A549 (cell line): ENCODE data around the gene INKA1.

Experiments
- CHD2 ChIP-seq: fragments of 150-350 bp; IDR thresholded peaks from 2 replicates; pipeline ENCODE4 v1.6.1; 2014; ENCODE audit warnings: low read length; ENCODE audit not compliant: partially characterized antibody
- CTCF ChIP-seq: fragments of >200 bp; sonication (Bioruptor Twin); formaldehyde crosslinking; IDR thresholded peaks from 3 replicates; pipeline ENCODE4 v1.5.1; 2016
- EP300 ChIP-seq, 2 experiments: fragments of >200 bp; sonication (Bioruptor Twin); formaldehyde crosslinking; IDR thresholded peaks; 2 replicates in 1 of 2; 3 replicates in 1 of 2; pipeline ENCODE4 v1.6.1; 2016 to 2017
- FOXS1 ChIP-seq: fragments of 250-450 bp; sonication (Bioruptor Pico); IDR thresholded peaks from 2 replicates; pipeline ENCODE4 v1.5.0; 2020; ENCODE audit warnings: mild to moderate bottlenecking, moderate library complexity
- JUN ChIP-seq, 2 experiments: fragments of >200 bp; sonication (Bioruptor Twin); formaldehyde crosslinking; IDR thresholded peaks; 2 replicates in 1 of 2; 3 replicates in 1 of 2; pipeline ENCODE4 v1.6.1; 2016 to 2017
- MYC ChIP-seq: IDR thresholded peaks from 2 replicates; pipeline ENCODE4 v1.6.1; 2012; ENCODE audit warnings: mild to moderate bottlenecking, inconsistent platforms, low read length, improper control_type of control experiment, borderline replicate concordance
- POLR2A ChIP-seq: IDR thresholded peaks from 2 replicates; pipeline ENCODE4 v1.6.1; 2012; ENCODE audit warnings: mild to moderate bottlenecking, low read length
- POLR2AphosphoS2 ChIP-seq: conservative IDR thresholded peaks from 2 replicates; pipeline ENCODE4 v1.6.1; 2012; ENCODE audit warnings: low read length, improper control_type of control experiment, inconsistent platforms
- RARB ChIP-seq: fragments of 250-450 bp; sonication (Bioruptor Pico); IDR thresholded peaks from 2 replicates; pipeline ENCODE4 v1.8.0; 2021; ENCODE audit warnings: mild to moderate bottlenecking, moderate library complexity
- RCOR1 ChIP-seq: fragments of 150-350 bp; IDR thresholded peaks from 2 replicates; pipeline ENCODE4 v1.6.1; 2014; ENCODE audit warnings: antibody characterized with exemption, low read length, low read depth
- SREBF2 ChIP-seq: fragments of 450-650 bp; IDR thresholded peaks from 2 replicates; pipeline ENCODE4 v1.6.1; 2014; ENCODE audit warnings: mild to moderate bottlenecking, moderate library complexity
- TFCP2L1 ChIP-seq: fragments of 250-450 bp; sonication (Bioruptor Pico); IDR thresholded peaks from 2 replicates; pipeline ENCODE4 v1.5.0; 2021; ENCODE audit warnings: mild to moderate bottlenecking
- USF2 ChIP-seq: fragments of 450-650 bp; IDR thresholded peaks from 2 replicates; pipeline ENCODE4 v1.6.1; 2014; ENCODE audit warnings: antibody characterized with exemption
- ZFP36 ChIP-seq: fragments of 450-650 bp; IDR thresholded peaks from 2 replicates; pipeline ENCODE4 v1.6.1; 2014; ENCODE audit warnings: borderline replicate concordance; ENCODE audit not compliant: partially characterized antibody

GRCh38 chr3:49841126-49841696 lies 38.1 kb downstream of the INKA1 start:
- TF ChIP-seq RCOR1 (no peak), CTCF (peak; percentile 45), POLR2A (no peak), USF2 (no peak), JUN (IDR thresholded peaks at IDR 0.05) (no peak), FOXS1 (CRISPR knock-in tag) (no peak), CHD2 (no peak), POLR2AphosphoS2 (no peak), MYC (no peak), RARB (CRISPR knock-in tag) (no peak), TFCP2L1 (CRISPR knock-in tag) (no peak), EP300 (IDR thresholded peaks at IDR 0.05) (no peak), SREBF2 (no peak), ZFP36 (no peak)
